DOHH2 (cell line): Measurements from ENCODE around the gene TMEM182.
A peak's percentile ranks its signal among the peaks of the same experiment; 100 is the strongest.

Experiments used
- H3F3A ChIP-seq: fragments of 200-600 bp; sonication (generic), shearing (Covaris generic); 2 replicates; pipeline ENCODE4 v1.6.0; 2016; ENCODE audit warnings: antibody characterized with exemption, mild to moderate bottlenecking; ENCODE audit not compliant: control insufficient read depth, insufficient read depth
- H3K27ac ChIP-seq: fragments of 200-600 bp; sonication (generic); 2 replicates; pipeline ENCODE4 v1.5.1; 2014; ENCODE audit warnings: low read depth, mild to moderate bottlenecking, low read length, moderate library complexity
- H3K27me3 ChIP-seq: fragments of 200-600 bp; sonication (generic); 2 replicates; pipeline ENCODE4 v1.6.1; 2014; ENCODE audit warnings: mild to moderate bottlenecking, low read length, mixed read lengths; ENCODE audit not compliant: control insufficient read depth
- H3K36me3 ChIP-seq: fragments of 200-600 bp; sonication (generic); 2 replicates; pipeline ENCODE4 v1.6.1; 2014; ENCODE audit warnings: mild to moderate bottlenecking, low read length, moderate library complexity, mixed read lengths; ENCODE audit not compliant: control insufficient read depth
- H3K4me1 ChIP-seq: fragments of 200-600 bp; sonication (generic); 2 replicates; pipeline ENCODE4 v1.6.1; 2014; ENCODE audit warnings: mild to moderate bottlenecking, low read length, mixed read lengths; ENCODE audit not compliant: control insufficient read depth
- H3K4me2 ChIP-seq: fragments of 200-600 bp; sonication (generic); 2 replicates; pipeline ENCODE4 v1.6.0; 2014; ENCODE audit warnings: mild to moderate bottlenecking, low read length, moderate library complexity
- H3K4me3 ChIP-seq: fragments of 200-600 bp; sonication (generic); 2 replicates; pipeline ENCODE4 v1.5.1; 2014; ENCODE audit warnings: mild to moderate bottlenecking, low read length, mixed read lengths
- H3K79me2 ChIP-seq: fragments of 200-600 bp; sonication (generic); 2 replicates; pipeline ENCODE4 v1.6.1; 2014; ENCODE audit warnings: mild to moderate bottlenecking, low read length, mixed read lengths; ENCODE audit not compliant: control insufficient read depth
- H3K9me2 ChIP-seq: fragments of 200-600 bp; sonication (generic); replicated peaks from 2 replicates; pipeline ENCODE4 v1.6.1; 2014; ENCODE audit warnings: mild to moderate bottlenecking, low read length, mixed read lengths; ENCODE audit not compliant: control insufficient read depth
- H3K9me3 ChIP-seq: fragments of 200-600 bp; sonication (generic); 2 replicates; pipeline ENCODE4 v1.6.1; 2014; ENCODE audit warnings: antibody characterized with exemption, low read length, mixed read lengths; ENCODE audit not compliant: control insufficient read depth, insufficient read depth
- H4K20me1 ChIP-seq: fragments of 200-600 bp; sonication (generic); 2 replicates; pipeline ENCODE4 v1.6.0; 2014; ENCODE audit warnings: low read depth, mild to moderate bottlenecking, antibody characterized with exemption, low read length, moderate library complexity; ENCODE audit not compliant: control insufficient read depth, insufficient read depth
- EZH2phosphoT487 ChIP-seq: fragments of 200-600 bp; sonication (generic); IDR thresholded peaks from 2 replicates; pipeline ENCODE4 v1.6.1; 2017; ENCODE audit warnings: borderline replicate concordance, mild to moderate bottlenecking, antibody characterized with exemption, low read length, moderate library complexity, mixed read lengths
- TF ChIP-seq, protein P1 (sequence below): fragments of 200-600 bp; sonication (generic); IDR thresholded peaks from one replicate; pipeline ENCODE4 v1.5.1; 2014; ENCODE audit warnings: antibody characterized with exemption, mild to moderate bottlenecking, low read depth, low read length; ENCODE audit not compliant: poor library complexity, severe bottlenecking

TMEM182 gene

DNA sequence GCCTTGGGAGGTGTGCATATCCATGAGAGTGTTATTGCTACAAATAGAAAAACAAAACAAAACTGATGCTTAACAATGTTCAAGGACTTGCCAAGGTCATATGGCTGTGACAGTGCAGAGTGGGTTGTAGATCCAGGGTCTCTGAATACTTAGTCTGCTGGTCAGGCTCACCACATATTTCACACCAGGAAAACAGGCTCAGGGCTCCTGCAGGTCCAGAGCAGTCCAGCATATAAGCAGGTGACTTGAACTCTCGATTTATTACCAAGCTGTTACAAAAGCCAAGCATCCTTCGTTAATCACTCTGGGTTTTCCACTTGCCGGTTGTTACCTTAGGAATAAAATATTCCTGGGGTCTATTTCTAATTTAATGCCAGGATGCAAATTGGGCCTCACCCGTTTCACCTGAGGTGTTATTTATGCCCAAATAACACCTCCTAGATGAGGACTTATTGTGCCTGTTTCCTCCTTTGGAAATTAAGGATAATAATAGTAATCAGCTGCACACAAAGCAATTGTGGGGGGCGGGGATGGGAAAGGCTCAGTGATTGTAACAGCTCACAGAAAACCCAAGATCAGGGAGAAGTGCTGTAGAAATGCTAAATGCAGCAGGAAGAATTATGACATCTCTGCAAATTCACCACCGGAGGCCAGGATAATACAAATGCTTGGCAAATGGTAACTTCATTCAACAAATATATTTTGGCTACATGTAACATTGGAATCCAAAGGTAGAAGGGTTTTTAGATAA is 72.9 kb downstream of the TMEM182 start:
- no peak overlapping the region for H3K4me2 ChIP-seq
- H3K4me3 ChIP-seq, result no peak overlapping the region
- H3K27me3 ChIP-seq, result no peaks in the 10 kb centered on the region
- no peaks in the 10 kb centered on the region for H3F3A ChIP-seq
- no peaks in the 10 kb centered on the region for H4K20me1 ChIP-seq
- H3K4me1 ChIP-seq, result no peaks in the 10 kb centered on the region
- H3K27ac ChIP-seq, result no peak overlapping the region
- no peaks in the 10 kb centered on the region for H3K9me3 ChIP-seq
- H3K9me2 ChIP-seq, result no peaks in the 10 kb centered on the region
- H3K36me3 ChIP-seq, result no peaks in the 10 kb centered on the region
- TF ChIP-seq EZH2phosphoT487, result no peak
- TF ChIP-seq, protein P1, sequence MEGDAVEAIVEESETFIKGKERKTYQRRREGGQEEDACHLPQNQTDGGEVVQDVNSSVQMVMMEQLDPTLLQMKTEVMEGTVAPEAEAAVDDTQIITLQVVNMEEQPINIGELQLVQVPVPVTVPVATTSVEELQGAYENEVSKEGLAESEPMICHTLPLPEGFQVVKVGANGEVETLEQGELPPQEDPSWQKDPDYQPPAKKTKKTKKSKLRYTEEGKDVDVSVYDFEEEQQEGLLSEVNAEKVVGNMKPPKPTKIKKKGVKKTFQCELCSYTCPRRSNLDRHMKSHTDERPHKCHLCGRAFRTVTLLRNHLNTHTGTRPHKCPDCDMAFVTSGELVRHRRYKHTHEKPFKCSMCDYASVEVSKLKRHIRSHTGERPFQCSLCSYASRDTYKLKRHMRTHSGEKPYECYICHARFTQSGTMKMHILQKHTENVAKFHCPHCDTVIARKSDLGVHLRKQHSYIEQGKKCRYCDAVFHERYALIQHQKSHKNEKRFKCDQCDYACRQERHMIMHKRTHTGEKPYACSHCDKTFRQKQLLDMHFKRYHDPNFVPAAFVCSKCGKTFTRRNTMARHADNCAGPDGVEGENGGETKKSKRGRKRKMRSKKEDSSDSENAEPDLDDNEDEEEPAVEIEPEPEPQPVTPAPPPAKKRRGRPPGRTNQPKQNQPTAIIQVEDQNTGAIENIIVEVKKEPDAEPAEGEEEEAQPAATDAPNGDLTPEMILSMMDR, result no peak
- no peaks in the 10 kb centered on the region for H3K79me2 ChIP-seq

DNA sequence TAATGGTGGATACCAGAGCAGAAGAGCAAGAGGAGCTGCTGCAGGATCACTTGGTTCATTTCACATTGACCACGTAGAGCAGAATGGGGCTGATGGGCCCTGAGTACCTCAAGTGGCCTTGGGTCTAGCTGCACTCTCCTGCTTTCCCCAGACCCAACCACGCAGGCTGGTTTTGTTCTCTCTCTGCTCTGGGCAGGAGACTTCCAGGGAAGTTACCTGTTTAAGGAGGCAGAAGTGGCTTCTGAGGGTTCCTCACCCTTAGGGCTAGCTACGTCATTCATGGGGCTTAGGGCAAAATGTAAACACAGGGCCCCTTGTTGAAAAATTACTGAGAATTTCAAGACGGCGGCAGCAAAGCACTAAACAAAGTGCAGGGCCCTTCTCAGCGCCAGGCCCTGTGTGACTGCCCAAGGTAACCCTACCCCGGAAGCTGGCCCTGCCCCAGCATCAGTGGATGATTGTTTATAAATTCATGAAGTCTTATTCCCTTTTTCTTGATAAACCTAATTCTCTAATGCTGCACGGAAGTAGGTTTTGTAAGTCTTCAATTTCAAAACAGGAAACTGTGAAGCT is 75.9 kb downstream of the TMEM182 start:
- H3K9me2 ChIP-seq, result no peaks in the 10 kb centered on the region

DNA sequence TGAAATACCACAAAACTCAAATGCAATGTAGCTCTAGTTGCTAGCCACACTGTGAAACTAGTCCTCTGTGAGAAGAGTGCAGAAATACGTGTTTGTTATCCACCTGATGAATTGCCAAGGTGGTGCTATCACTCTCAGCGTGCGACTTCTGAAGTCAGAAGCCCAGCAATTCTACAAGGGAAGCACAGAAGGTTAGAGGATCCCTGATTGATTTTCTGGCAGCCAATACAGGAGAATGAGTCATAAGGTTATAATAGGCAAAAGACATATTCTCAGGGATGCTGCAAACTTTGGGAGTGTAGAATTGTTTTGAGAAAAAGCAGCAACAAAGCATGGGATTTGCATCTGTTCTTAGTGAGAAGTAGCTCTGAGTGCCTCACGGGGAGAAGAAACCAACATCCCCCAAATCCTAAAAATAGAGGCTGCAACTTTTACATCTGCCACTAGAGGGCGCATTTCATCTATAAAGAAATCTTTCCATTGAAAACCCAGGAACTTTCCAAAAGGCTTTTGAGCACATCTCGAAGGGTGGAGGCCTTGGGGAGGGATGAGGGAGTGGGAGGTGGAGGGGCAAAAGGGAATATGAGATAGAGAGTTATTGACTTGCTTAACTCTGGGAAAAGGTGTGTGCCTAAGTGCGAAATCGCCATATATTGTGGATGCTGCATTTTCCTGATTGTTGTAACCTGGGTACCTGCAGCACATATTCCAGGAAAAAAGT is 78.0 kb downstream of the TMEM182 start:
- Histone ChIP-seq H3F3A (no peaks in the 10 kb centered on the region), H3K4me1 (no peaks in the 10 kb centered on the region), H3K9me2 (no peaks in the 10 kb centered on the region), H3K79me2 (no peaks in the 10 kb centered on the region), H3K9me3 (no peaks in the 10 kb centered on the region), H3K27me3 (no peaks in the 10 kb centered on the region), H3K4me2 (no peak overlapping the region), H3K36me3 (no peaks in the 10 kb centered on the region), H3K27ac (no peak overlapping the region), H3K4me3 (no peak overlapping the region), H4K20me1 (no peaks in the 10 kb centered on the region)
- TF ChIP-seq EZH2phosphoT487, result no peak
- TF ChIP-seq, protein P1, result peak; percentile 84

More for the DNA sequence above, 75.9 kb downstream of the TMEM182 start:
- Histone ChIP-seq H3K9me3 (no peaks in the 10 kb centered on the region), H3K79me2 (no peaks in the 10 kb centered on the region), H3K27ac (no peak overlapping the region), H4K20me1 (no peaks in the 10 kb centered on the region), H3K27me3 (no peaks in the 10 kb centered on the region), H3F3A (no peaks in the 10 kb centered on the region), H3K36me3 (no peaks in the 10 kb centered on the region), H3K4me2 (no peak overlapping the region), H3K4me1 (no peaks in the 10 kb centered on the region), H3K4me3 (no peak overlapping the region)
- TF ChIP-seq, protein P1, result no peak
- no peak for TF ChIP-seq EZH2phosphoT487
